Osteoblast (primary cell): Measurements from ENCODE around the gene CDH11. TPM values are rescaled to one million over a fixed set of nuclear protein-coding genes. Genes with fewer than 3 reads are reported as not detected.

Experiments
- DNase-seq: peaks from one replicate; pipeline ENCODE4 v3.0.0; 2011; ENCODE audit warnings: low spot score, mixed read lengths; ENCODE audit not compliant: insufficient read length; ENCODE audit errors: missing footprints
- H2AFZ ChIP-seq: 2 replicates; pipeline ENCODE4 v1.6.0; 2011; ENCODE audit warnings: mild to moderate bottlenecking, low read length
- H3K27ac ChIP-seq: 2 replicates; pipeline ENCODE4 v1.5.1; 2011; ENCODE audit warnings: mild to moderate bottlenecking, low read depth, low read length, moderate library complexity
- H3K27me3 ChIP-seq: 2 replicates; pipeline ENCODE4 v1.6.0; 2012; ENCODE audit warnings: mild to moderate bottlenecking, control low read depth, inconsistent platforms, low read length, moderate library complexity; ENCODE audit not compliant: insufficient read depth
- H3K36me3 ChIP-seq: 2 replicates; pipeline ENCODE4 v1.5.1; 2011; ENCODE audit warnings: mild to moderate bottlenecking, low read length, control low read depth, moderate library complexity; ENCODE audit not compliant: insufficient read depth
- H3K4me1 ChIP-seq: 2 replicates; pipeline ENCODE4 v1.5.1; 2011; ENCODE audit warnings: mild to moderate bottlenecking, low read length, control low read depth, moderate library complexity; ENCODE audit not compliant: insufficient read depth
- H3K4me2 ChIP-seq: 2 replicates; pipeline ENCODE4 v1.6.0; 2011; ENCODE audit warnings: mild to moderate bottlenecking, low read length; ENCODE audit not compliant: insufficient read depth
- H3K4me3 ChIP-seq: fragments of 200-600 bp; sonication (generic); 3 replicates; pipeline ENCODE4 v1.5.1; 2012; ENCODE audit warnings: mild to moderate bottlenecking, low read length, inconsistent platforms; ENCODE audit not compliant: insufficient read depth
- H3K79me2 ChIP-seq: 2 replicates; pipeline ENCODE4 v1.6.0; 2012; ENCODE audit warnings: mild to moderate bottlenecking, low read length, control low read depth, inconsistent platforms; ENCODE audit not compliant: insufficient read depth
- H3K9me3 ChIP-seq: 2 replicates; pipeline ENCODE4 v1.5.1; 2011; ENCODE audit warnings: low read depth, low read length, control low read depth
- H4K20me1 ChIP-seq: 2 replicates; pipeline ENCODE4 v1.6.0; 2012; ENCODE audit warnings: mild to moderate bottlenecking, low read length, control low read depth; ENCODE audit not compliant: insufficient read depth
- total RNA-seq: library from RNA; depleted of rRNA; stranded (reverse); fragments of >200 nt; gene quantifications from 2 replicates; pipeline ENCODE4 v1.2.3, GENCODE V29; 2012
- TF ChIP-seq, protein P1 (sequence below): IDR thresholded peaks from 2 replicates; pipeline ENCODE4 v1.5.1; 2011; ENCODE audit warnings: mild to moderate bottlenecking, low read depth, low read length, moderate library complexity; ENCODE audit errors: extremely low read depth

The CDH11 gene, protein sequence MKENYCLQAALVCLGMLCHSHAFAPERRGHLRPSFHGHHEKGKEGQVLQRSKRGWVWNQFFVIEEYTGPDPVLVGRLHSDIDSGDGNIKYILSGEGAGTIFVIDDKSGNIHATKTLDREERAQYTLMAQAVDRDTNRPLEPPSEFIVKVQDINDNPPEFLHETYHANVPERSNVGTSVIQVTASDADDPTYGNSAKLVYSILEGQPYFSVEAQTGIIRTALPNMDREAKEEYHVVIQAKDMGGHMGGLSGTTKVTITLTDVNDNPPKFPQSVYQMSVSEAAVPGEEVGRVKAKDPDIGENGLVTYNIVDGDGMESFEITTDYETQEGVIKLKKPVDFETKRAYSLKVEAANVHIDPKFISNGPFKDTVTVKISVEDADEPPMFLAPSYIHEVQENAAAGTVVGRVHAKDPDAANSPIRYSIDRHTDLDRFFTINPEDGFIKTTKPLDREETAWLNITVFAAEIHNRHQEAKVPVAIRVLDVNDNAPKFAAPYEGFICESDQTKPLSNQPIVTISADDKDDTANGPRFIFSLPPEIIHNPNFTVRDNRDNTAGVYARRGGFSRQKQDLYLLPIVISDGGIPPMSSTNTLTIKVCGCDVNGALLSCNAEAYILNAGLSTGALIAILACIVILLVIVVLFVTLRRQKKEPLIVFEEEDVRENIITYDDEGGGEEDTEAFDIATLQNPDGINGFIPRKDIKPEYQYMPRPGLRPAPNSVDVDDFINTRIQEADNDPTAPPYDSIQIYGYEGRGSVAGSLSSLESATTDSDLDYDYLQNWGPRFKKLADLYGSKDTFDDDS
- total RNA-seq: 1,097 and 1,116 TPM in 2 replicates

DNA sequence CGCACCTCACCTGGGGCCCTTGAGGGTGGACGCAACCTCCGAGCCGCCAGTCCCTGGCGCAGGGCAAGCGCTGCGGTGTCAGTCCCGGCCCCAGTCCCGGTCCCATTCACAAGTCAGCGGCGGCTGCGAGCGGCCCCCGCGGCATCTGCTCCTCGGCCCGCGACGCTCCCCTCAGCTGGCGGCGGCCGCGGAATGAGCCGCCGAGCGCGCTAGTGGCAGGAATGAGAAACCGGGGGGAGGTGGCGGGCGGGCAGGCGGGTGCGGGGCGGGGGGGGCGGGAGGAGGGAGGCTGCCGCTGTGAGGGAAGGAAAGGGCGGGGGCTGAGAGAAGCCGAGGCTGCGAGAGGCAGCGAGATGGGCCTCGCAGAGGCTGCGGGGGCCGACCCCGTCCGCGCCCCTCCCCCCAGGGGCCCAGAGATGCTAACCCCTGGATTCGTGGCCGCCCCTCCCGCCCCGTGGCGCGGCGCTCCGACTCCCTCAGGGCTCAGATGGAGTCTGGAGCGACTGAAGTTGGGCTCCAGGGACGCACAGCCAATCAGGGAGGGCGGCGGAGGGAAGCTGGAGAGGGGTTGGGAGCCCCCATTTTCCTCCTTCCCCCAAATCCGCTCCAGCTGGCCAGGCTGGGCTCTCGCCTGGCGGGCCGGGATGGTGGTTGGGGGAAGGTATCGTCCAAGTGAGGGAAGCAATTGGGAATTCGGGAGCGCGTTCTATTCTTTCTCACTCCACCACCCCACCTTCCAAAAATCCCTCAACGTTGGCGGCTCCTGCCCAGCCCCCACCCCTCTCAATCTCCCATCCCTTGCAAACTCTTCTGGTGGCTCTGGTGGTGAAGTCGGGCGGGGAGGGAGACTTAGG is at the start of gene CDH11:
TSS of gene CDH11 (minus strand) at position 194 of the 854 bp plus-strand sequence. CDS start 117,194 bp downstream, outside the sequence.
- peak within 1 kb of the TSS; percentile 97 for H3K4me2 ChIP-seq
- H3K79me2 ChIP-seq: peaks cover 72% of the 10 kb centered on the region
- H3K4me3 ChIP-seq: peak within 1 kb of the TSS; percentile 95
- H2AFZ ChIP-seq: peak within 1 kb of the TSS; percentile 92
- H4K20me1 ChIP-seq: peaks cover 37% of the 10 kb centered on the region
- peaks cover 50% of the 10 kb centered on the region for H3K4me1 ChIP-seq
- H3K27ac ChIP-seq: peak within 1 kb of the TSS; percentile 89
- H3K27me3 ChIP-seq: no peaks in the 10 kb centered on the region
- peak; percentile 93 for DNase-seq
- no peaks in the 10 kb centered on the region for H3K9me3 ChIP-seq
- TF ChIP-seq, protein P1, sequence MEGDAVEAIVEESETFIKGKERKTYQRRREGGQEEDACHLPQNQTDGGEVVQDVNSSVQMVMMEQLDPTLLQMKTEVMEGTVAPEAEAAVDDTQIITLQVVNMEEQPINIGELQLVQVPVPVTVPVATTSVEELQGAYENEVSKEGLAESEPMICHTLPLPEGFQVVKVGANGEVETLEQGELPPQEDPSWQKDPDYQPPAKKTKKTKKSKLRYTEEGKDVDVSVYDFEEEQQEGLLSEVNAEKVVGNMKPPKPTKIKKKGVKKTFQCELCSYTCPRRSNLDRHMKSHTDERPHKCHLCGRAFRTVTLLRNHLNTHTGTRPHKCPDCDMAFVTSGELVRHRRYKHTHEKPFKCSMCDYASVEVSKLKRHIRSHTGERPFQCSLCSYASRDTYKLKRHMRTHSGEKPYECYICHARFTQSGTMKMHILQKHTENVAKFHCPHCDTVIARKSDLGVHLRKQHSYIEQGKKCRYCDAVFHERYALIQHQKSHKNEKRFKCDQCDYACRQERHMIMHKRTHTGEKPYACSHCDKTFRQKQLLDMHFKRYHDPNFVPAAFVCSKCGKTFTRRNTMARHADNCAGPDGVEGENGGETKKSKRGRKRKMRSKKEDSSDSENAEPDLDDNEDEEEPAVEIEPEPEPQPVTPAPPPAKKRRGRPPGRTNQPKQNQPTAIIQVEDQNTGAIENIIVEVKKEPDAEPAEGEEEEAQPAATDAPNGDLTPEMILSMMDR: no peak
- no peaks in the 10 kb centered on the region for H3K36me3 ChIP-seq

DNA sequence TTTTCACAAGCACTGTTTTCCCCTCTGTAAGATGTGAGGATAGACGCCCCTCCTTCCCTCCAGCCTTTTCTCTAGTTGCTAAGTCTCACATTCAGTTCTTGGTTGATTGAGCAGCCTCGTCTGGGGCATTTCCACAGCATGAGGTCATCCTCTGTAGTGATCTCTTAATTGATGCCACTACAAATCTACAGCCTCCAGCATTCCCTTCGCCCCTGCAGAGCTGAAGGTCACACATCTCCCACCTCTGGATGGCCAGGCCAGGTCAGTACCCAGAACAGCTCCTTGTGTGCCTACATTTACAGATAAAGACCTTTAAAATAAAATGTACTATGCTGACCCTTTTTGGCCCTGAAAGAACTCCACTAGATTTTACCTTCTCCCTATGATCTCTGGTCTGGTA is 32.5 kb upstream of the CDH11 start:
- peak; percentile 9 for DNase-seq
- Histone ChIP-seq H3K27me3 (no peaks in the 10 kb centered on the region), H3K36me3 (no peaks in the 10 kb centered on the region), H3K9me3 (no peaks in the 10 kb centered on the region), H3K4me3 (no peak overlapping the region), H3K79me2 (no peaks in the 10 kb centered on the region), H4K20me1 (no peaks in the 10 kb centered on the region), H2AFZ (no peak overlapping the region), H3K27ac (no peak overlapping the region), H3K4me1 (no peaks in the 10 kb centered on the region), H3K4me2 (no peak overlapping the region)
- TF ChIP-seq, protein P1: no peak

DNA sequence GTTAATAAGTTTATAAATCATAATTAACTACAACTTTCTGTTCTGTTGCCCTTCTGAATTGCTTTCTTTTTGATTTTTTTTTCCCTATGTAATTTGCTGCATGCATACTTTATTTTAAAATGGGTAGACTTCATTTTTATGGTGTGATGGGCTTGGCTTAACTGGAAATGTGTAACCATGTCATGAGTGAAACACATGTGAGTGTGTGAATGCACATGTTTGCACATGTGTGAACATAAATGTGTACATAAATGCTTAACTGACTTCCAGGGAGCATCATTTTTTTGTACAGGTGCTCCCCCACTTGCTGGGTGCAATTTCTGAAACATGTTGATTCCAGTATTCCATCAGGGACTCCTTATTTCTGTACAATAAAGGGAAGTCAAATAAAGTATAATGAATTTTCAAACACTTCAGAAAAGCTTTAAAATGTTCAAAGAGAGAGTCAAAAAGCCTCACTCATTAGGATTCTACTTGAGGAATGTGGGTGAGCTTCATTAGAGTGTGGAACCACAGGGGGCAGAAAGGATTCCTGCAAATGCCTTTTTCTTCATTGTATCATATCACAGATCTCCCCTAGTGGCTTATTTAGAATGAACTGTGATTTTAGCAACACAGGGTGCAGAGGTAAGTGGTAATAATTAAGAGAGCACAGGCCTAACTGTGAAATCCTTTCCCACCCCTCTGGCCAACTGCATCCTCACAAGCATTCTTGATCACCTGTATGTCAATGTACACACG is 31.7 kb upstream of the CDH11 start:
- H3K4me2 ChIP-seq: no peak overlapping the region
- TF ChIP-seq, protein P1: no peak
- no peaks in the 10 kb centered on the region for H3K36me3 ChIP-seq
- no peak overlapping the region for H3K27ac ChIP-seq
- no peaks in the 10 kb centered on the region for H3K79me2 ChIP-seq
- H3K27me3 ChIP-seq: no peaks in the 10 kb centered on the region
- no peak overlapping the region for H3K4me3 ChIP-seq
- no peaks in the 10 kb centered on the region for H3K4me1 ChIP-seq
- H2AFZ ChIP-seq: no peak overlapping the region
- H4K20me1 ChIP-seq: no peaks in the 10 kb centered on the region
- no peak for DNase-seq
- H3K9me3 ChIP-seq: no peaks in the 10 kb centered on the region
